ENCODE results near the gene SKIC2.

- TF ChIP-seq ZNF510 (tag by site-specific recombination; IDR thresholded peaks at IDR 0.05; ENCODE audit: insufficient replicate concordance), result no peak
- TF ChIP-seq CTCF (tag by site-specific recombination; IDR thresholded peaks at IDR 0.05), result no peak
- TF ChIP-seq ZNF555 (tag by site-specific recombination; conservative IDR thresholded peaks at IDR 0.05), result no peak
- TF ChIP-seq YY1 (tag by site-specific recombination; IDR thresholded peaks at IDR 0.05), result no peak
- TF ChIP-seq, protein P1, sequence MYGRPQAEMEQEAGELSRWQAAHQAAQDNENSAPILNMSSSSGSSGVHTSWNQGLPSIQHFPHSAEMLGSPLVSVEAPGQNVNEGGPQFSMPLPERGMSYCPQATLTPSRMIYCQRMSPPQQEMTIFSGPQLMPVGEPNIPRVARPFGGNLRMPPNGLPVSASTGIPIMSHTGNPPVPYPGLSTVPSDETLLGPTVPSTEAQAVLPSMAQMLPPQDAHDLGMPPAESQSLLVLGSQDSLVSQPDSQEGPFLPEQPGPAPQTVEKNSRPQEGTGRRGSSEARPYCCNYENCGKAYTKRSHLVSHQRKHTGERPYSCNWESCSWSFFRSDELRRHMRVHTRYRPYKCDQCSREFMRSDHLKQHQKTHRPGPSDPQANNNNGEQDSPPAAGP (tag by site-specific recombination; IDR thresholded peaks at IDR 0.05), result no peak
- TF ChIP-seq, protein P2, sequence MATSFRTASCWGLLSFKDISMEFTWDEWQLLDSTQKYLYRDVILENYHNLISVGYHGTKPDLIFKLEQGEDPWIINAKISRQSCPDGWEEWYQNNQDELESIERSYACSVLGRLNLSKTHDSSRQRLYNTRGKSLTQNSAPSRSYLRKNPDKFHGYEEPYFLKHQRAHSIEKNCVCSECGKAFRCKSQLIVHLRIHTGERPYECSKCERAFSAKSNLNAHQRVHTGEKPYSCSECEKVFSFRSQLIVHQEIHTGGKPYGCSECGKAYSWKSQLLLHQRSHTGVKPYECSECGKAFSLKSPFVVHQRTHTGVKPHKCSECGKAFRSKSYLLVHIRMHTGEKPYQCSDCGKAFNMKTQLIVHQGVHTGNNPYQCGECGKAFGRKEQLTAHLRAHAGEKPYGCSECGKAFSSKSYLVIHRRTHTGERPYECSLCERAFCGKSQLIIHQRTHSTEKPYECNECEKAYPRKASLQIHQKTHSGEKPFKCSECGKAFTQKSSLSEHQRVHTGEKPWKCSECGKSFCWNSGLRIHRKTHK (tag by site-specific recombination; IDR thresholded peaks at IDR 0.05), result no peak
- no peak for TF ChIP-seq ZBTB7A (tag by site-specific recombination; IDR thresholded peaks at IDR 0.05; ENCODE audit: low read depth)
- TF ChIP-seq ZNF10 (tag by site-specific recombination; IDR thresholded peaks at IDR 0.05), result no peak
These were observed 24.0 kb upstream of the SKIC2 start for GRCh38 chr6:31935021-31935420.

Measured in HEK293 (cell line).